DMS79 treated with DMSO at 0.1 percent for 48 hours (cell line): Measurements from ENCODE around the gene RGS9.

Experiments used
- DNase-seq: peaks from one replicate; lab custom pipeline; 2025; lab: John Stamatoyannopoulos, UW

The RGS9 gene

GRCh38 chr17:65261152-65261551 is 124.0 kb downstream of the RGS9 start:
- DNase-seq, result no peak

GRCh38 chr17:65261682-65262636 is 124.8 kb downstream of the RGS9 start:
- DNase-seq, result no peak

GRCh38 chr17:65265276-65265675 is 128.1 kb downstream of the RGS9 start:
- no peak for DNase-seq

- no peak for DNase-seq
Measured at GRCh38 chr17:65268832-65269231, 131.7 kb downstream of the RGS9 start.

GRCh38 chr17:65270499-65271253 is 133.5 kb downstream of the RGS9 start:
- no peak for DNase-seq

- no peak for DNase-seq
Measured at GRCh38 chr17:65271296-65271695, 134.1 kb downstream of the RGS9 start.
